DMS 273 (cell line): Measurements from ENCODE around the gene MED26.

ENCODE experiments used
- DNase-seq: peaks from one replicate; lab custom pipeline; 2025; ENCODE audit not compliant: unreplicated experiment; lab: John Stamatoyannopoulos, UW

Gene MED26

GRCh38 chr19:16590876-16591802 lies 36.9 kb downstream of the MED26 start:
- DNase-seq = peak; percentile 18

GRCh38 chr19:16589917-16590316 lies 38.1 kb downstream of the MED26 start:
- peak; percentile 52 for DNase-seq

GRCh38 chr19:16588824-16589577 lies 39.0 kb downstream of the MED26 start:
- DNase-seq = no peak

- peak; percentile 65 for DNase-seq
Observed at GRCh38 chr19:16587833-16588823, 39.9 kb downstream of the MED26 start.

- DNase-seq = peak; percentile 82
Observed at GRCh38 chr19:16586991-16587832, 40.8 kb downstream of the MED26 start.

GRCh38 chr19:16586477-16586871 lies 41.5 kb downstream of the MED26 start:
- DNase-seq = no peak

GRCh38 chr19:16585808-16586476 lies 42.1 kb downstream of the MED26 start:
- peak; percentile 47 for DNase-seq

- peak; percentile 60 for DNase-seq
Observed at GRCh38 chr19:16585094-16585801, 42.8 kb downstream of the MED26 start.

GRCh38 chr19:16584248-16585093 lies 43.5 kb downstream of the MED26 start:
- peak; percentile 92 for DNase-seq

GRCh38 chr19:16582486-16583261 lies 45.3 kb downstream of the MED26 start:
- DNase-seq = no peak

- no peak for DNase-seq
Observed at GRCh38 chr19:16581971-16582343, 46.0 kb downstream of the MED26 start.

- DNase-seq = no peak
Observed at GRCh38 chr19:16581145-16581970, 46.6 kb downstream of the MED26 start.

GRCh38 chr19:16579381-16579780 lies 48.6 kb downstream of the MED26 start:
- no peak for DNase-seq

- DNase-seq = no peak
Observed at GRCh38 chr19:16577531-16577985, 50.4 kb downstream of the MED26 start.

- no peak for DNase-seq
Observed at GRCh38 chr19:16576690-16577530, 51.1 kb downstream of the MED26 start.
